ENCODE measurements around the gene BTBD6. TPM values are rescaled to one million over a fixed set of nuclear protein-coding genes. Genes with fewer than 3 reads are reported as not detected.

BTBD6 gene
- total and polyA plus RNA-seq, 2 of the 8 experiments (the other 6 are each of a cell fraction or from before 2014, with no cell fraction given), result 10.1 to 10.2 TPM

DNA sequence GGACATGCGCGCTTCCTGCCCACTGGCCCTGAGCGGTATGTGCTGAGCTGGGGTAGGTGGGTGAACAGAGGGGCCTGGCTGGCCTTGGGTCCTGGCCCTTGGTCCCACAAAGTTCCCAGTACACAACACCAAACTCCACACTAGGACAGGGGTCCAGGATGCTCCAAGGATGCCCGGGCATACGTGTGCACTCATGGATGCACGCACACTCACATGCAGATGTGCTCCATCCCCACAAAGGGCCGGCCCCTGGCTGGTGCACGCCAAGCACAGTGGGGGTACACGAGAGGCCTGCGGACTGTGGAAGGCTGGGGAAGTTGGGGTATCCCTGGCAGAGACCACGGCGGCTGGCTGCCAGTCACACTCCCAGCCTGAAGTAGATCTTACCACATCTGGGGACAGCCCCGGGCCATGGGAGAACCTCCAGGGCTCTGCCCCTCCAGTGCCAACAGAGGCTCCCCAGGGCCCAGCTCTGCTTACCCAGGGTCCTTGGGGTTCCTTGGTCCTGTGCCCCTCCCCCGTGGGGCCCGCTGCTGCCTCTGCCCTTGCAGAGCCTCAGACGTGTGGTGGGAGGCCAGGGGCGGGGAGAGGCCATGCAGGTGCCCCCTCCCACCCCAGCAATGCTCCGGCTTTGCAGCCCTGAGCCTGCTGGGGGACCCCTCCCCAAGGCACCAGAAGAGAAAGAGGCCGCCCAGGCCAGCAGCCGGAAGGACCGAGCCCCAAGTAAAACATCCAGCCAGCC is 43.2 kb upstream of the BTBD6 start (continued):
- TF ChIP-seq, protein P1, sequence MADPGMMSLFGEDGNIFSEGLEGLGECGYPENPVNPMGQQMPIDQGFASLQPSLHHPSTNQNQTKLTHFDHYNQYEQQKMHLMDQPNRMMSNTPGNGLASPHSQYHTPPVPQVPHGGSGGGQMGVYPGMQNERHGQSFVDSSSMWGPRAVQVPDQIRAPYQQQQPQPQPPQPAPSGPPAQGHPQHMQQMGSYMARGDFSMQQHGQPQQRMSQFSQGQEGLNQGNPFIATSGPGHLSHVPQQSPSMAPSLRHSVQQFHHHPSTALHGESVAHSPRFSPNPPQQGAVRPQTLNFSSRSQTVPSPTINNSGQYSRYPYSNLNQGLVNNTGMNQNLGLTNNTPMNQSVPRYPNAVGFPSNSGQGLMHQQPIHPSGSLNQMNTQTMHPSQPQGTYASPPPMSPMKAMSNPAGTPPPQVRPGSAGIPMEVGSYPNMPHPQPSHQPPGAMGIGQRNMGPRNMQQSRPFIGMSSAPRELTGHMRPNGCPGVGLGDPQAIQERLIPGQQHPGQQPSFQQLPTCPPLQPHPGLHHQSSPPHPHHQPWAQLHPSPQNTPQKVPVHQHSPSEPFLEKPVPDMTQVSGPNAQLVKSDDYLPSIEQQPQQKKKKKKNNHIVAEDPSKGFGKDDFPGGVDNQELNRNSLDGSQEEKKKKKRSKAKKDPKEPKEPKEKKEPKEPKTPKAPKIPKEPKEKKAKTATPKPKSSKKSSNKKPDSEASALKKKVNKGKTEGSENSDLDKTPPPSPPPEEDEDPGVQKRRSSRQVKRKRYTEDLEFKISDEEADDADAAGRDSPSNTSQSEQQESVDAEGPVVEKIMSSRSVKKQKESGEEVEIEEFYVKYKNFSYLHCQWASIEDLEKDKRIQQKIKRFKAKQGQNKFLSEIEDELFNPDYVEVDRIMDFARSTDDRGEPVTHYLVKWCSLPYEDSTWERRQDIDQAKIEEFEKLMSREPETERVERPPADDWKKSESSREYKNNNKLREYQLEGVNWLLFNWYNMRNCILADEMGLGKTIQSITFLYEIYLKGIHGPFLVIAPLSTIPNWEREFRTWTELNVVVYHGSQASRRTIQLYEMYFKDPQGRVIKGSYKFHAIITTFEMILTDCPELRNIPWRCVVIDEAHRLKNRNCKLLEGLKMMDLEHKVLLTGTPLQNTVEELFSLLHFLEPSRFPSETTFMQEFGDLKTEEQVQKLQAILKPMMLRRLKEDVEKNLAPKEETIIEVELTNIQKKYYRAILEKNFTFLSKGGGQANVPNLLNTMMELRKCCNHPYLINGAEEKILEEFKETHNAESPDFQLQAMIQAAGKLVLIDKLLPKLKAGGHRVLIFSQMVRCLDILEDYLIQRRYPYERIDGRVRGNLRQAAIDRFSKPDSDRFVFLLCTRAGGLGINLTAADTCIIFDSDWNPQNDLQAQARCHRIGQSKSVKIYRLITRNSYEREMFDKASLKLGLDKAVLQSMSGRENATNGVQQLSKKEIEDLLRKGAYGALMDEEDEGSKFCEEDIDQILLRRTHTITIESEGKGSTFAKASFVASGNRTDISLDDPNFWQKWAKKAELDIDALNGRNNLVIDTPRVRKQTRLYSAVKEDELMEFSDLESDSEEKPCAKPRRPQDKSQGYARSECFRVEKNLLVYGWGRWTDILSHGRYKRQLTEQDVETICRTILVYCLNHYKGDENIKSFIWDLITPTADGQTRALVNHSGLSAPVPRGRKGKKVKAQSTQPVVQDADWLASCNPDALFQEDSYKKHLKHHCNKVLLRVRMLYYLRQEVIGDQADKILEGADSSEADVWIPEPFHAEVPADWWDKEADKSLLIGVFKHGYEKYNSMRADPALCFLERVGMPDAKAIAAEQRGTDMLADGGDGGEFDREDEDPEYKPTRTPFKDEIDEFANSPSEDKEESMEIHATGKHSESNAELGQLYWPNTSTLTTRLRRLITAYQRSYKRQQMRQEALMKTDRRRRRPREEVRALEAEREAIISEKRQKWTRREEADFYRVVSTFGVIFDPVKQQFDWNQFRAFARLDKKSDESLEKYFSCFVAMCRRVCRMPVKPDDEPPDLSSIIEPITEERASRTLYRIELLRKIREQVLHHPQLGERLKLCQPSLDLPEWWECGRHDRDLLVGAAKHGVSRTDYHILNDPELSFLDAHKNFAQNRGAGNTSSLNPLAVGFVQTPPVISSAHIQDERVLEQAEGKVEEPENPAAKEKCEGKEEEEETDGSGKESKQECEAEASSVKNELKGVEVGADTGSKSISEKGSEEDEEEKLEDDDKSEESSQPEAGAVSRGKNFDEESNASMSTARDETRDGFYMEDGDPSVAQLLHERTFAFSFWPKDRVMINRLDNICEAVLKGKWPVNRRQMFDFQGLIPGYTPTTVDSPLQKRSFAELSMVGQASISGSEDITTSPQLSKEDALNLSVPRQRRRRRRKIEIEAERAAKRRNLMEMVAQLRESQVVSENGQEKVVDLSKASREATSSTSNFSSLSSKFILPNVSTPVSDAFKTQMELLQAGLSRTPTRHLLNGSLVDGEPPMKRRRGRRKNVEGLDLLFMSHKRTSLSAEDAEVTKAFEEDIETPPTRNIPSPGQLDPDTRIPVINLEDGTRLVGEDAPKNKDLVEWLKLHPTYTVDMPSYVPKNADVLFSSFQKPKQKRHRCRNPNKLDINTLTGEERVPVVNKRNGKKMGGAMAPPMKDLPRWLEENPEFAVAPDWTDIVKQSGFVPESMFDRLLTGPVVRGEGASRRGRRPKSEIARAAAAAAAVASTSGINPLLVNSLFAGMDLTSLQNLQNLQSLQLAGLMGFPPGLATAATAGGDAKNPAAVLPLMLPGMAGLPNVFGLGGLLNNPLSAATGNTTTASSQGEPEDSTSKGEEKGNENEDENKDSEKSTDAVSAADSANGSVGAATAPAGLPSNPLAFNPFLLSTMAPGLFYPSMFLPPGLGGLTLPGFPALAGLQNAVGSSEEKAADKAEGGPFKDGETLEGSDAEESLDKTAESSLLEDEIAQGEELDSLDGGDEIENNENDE (IDR thresholded peaks at IDR 0.05; ENCODE audit: insufficient replicate concordance, low read length), result no peak
- no peak for TF ChIP-seq MAFK (IDR thresholded peaks at IDR 0.05; ENCODE audit: low read depth, low read length)
- no peak for TF ChIP-seq GABPA (IDR thresholded peaks at IDR 0.05; ENCODE audit: borderline replicate concordance, insufficient read depth, low read length)
- TF ChIP-seq SP1 (IDR thresholded peaks at IDR 0.05; ENCODE audit: low read depth, low read length), result no peak
- TF ChIP-seq, protein P2, sequence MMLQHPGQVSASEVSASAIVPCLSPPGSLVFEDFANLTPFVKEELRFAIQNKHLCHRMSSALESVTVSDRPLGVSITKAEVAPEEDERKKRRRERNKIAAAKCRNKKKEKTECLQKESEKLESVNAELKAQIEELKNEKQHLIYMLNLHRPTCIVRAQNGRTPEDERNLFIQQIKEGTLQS (IDR thresholded peaks at IDR 0.05; ENCODE audit: insufficient read depth, low read depth, low read length), result no peak
- TF ChIP-seq RBBP5 (IDR thresholded peaks at IDR 0.05; ENCODE audit: borderline replicate concordance, low read depth, low read length), result no peak
- TF ChIP-seq SIX5 (IDR thresholded peaks at IDR 0.05; ENCODE audit: low read depth, low read length), result no peak
- no peak for TF ChIP-seq RNF2 (IDR thresholded peaks at IDR 0.05; ENCODE audit: borderline replicate concordance, low read depth, low read length, missing control alignments, poor library complexity, severe bottlenecking)

Data from H1 (cell line).